Activated effector memory CD4-positive, alpha-beta T cell treated with Interleukin-2 at 50 U/mL for 16 hours (primary cell): ENCODE measurements around the gene NUP35.
"Not testable (repeated sequence)": the region's sequence is repeated elsewhere in the genome, so short reads cannot be mapped to it uniquely, and the experiment has no call there.

ENCODE experiments used
- DNase-seq: peaks from one replicate; pipeline ENCODE4 v3.0.0-alpha.2; 2020

Gene NUP35

GRCh38 chr2:183148955-183149354 is 24.7 kb downstream of the NUP35 start:
- DNase-seq = no peak

- DNase-seq = no peak
These were observed 25.2 kb downstream of the NUP35 start for GRCh38 chr2:183149489-183149888.

- DNase-seq = not testable (repeated sequence)
These were observed 28.0 kb downstream of the NUP35 start for GRCh38 chr2:183152280-183152679.

GRCh38 chr2:183153967-183154366 is 29.7 kb downstream of the NUP35 start:
- no peak for DNase-seq

- DNase-seq = not testable (repeated sequence)
These were observed 30.5 kb downstream of the NUP35 start for GRCh38 chr2:183154772-183155171.

- no peak for DNase-seq
These were observed 32.9 kb downstream of the NUP35 start for GRCh38 chr2:183157131-183157530.

GRCh38 chr2:183162362-183162761 is 38.1 kb downstream of the NUP35 start:
- DNase-seq = no peak

GRCh38 chr2:183163821-183164649 is 39.8 kb downstream of the NUP35 start:
- DNase-seq = no peak

- DNase-seq = no peak
These were observed 40.4 kb downstream of the NUP35 start for GRCh38 chr2:183164650-183165015.

GRCh38 chr2:183166210-183166609 is 42.0 kb downstream of the NUP35 start:
- no peak for DNase-seq

- DNase-seq = not testable (repeated sequence)
These were observed 42.7 kb downstream of the NUP35 start for GRCh38 chr2:183166976-183167375.

GRCh38 chr2:183172220-183172887 is 48.1 kb downstream of the NUP35 start:
- no peak for DNase-seq

GRCh38 chr2:183179156-183179555 is 54.9 kb downstream of the NUP35 start:
- no peak for DNase-seq

- DNase-seq = no peak
These were observed 61.3 kb downstream of the NUP35 start for GRCh38 chr2:183185534-183185933.

GRCh38 chr2:183186296-183186695 is 62.1 kb downstream of the NUP35 start:
- DNase-seq = no peak

- DNase-seq = no peak
These were observed 62.5 kb downstream of the NUP35 start for GRCh38 chr2:183186766-183187165.

- DNase-seq = no peak
These were observed 68.1 kb downstream of the NUP35 start for GRCh38 chr2:183192343-183192742.

- no peak for DNase-seq
These were observed 69.7 kb downstream of the NUP35 start for GRCh38 chr2:183193904-183194303.

GRCh38 chr2:183195397-183195796 is 71.2 kb downstream of the NUP35 start:
- no peak for DNase-seq

GRCh38 chr2:183195998-183196409 is 71.8 kb downstream of the NUP35 start:
- no peak for DNase-seq

- no peak for DNase-seq
These were observed 80.2 kb downstream of the NUP35 start for GRCh38 chr2:183204397-183204796.

- no peak for DNase-seq
These were observed 82.9 kb downstream of the NUP35 start for GRCh38 chr2:183207110-183207509.

GRCh38 chr2:183209395-183210028 is 85.3 kb downstream of the NUP35 start:
- DNase-seq = no peak
